Activated CD4-positive, CD25-positive, alpha-beta regulatory T cell treated with anti-CD3 and anti-CD28 coated beads, Interleukin-2, amount 50 U/mL, for 16 hours (primary cell): ENCODE results near the gene CETN1.
A peak's percentile ranks its signal among the peaks of the same experiment; 100 is the strongest.

Experiments
- DNase-seq: peaks from one replicate; pipeline ENCODE4 v3.0.0-alpha.2; 2020; ENCODE audit warnings: low read depth, low spot score

The CETN1 gene

GRCh38 chr18:622289-622688 is 42.1 kb downstream of the CETN1 start:
- no peak for DNase-seq

- DNase-seq: peak; percentile 26
Measured at GRCh38 chr18:623761-624620, 43.8 kb downstream of the CETN1 start.

GRCh38 chr18:627231-627630 is 47.1 kb downstream of the CETN1 start:
- DNase-seq: no peak

- no peak for DNase-seq
Measured at GRCh38 chr18:629269-630150, 49.3 kb downstream of the CETN1 start.

- DNase-seq: no peak
Measured at GRCh38 chr18:631560-631959, 51.4 kb downstream of the CETN1 start.
